HepG2 (cell line): Measurements from ENCODE around the gene C11orf65. TPM values are rescaled to one million over a fixed set of nuclear protein-coding genes. Genes with fewer than 3 reads are reported as not detected.

Source experiments
- CERS6 ChIP-seq: sonication (generic); formaldehyde crosslinking; IDR thresholded peaks from 2 replicates; pipeline ENCODE4 v1.5.0; 2020; ENCODE audit warnings: missing genetic modification reagents
- DDIT3 ChIP-seq: sonication (generic); formaldehyde crosslinking; IDR thresholded peaks from 2 replicates; pipeline ENCODE4 v1.4.0; 2020; ENCODE audit warnings: mild to moderate bottlenecking, missing genetic modification reagents
- DMTF1 ChIP-seq: sonication (generic); formaldehyde crosslinking; IDR thresholded peaks from 2 replicates; pipeline ENCODE4 v1.4.0; 2020; ENCODE audit warnings: mild to moderate bottlenecking, missing genetic modification reagents
- ESRRA ChIP-seq: sonication (generic); formaldehyde crosslinking; IDR thresholded peaks from 2 replicates; pipeline ENCODE4 v1.5.1; 2020; ENCODE audit warnings: mild to moderate bottlenecking, low read depth, missing genetic modification reagents
- HDAC1 ChIP-seq: sonication (generic); formaldehyde crosslinking; IDR thresholded peaks from 2 replicates; pipeline ENCODE4 v1.5.1; 2020; ENCODE audit warnings: mild to moderate bottlenecking, missing genetic modification reagents
- ISX ChIP-seq: sonication (generic); formaldehyde crosslinking; conservative IDR thresholded peaks from 2 replicates; pipeline ENCODE4 v1.5.0; 2020; ENCODE audit warnings: missing genetic modification reagents
- JUND ChIP-seq: sonication (generic); formaldehyde crosslinking; IDR thresholded peaks from 2 replicates; pipeline ENCODE4 v1.8.0; 2022; ENCODE audit warnings: mild to moderate bottlenecking, missing genetic modification reagents
- KLF13 ChIP-seq: sonication (generic); formaldehyde crosslinking; IDR thresholded peaks from 2 replicates; pipeline ENCODE4 v1.4.0; 2020; ENCODE audit warnings: mild to moderate bottlenecking, missing genetic modification reagents
- MAZ ChIP-seq, 2 experiments: sonication (generic) in 1 of 2; formaldehyde crosslinking in 1 of 2; IDR thresholded peaks; 2 replicates each; pipeline versions ENCODE4 v1.5.0 to v1.6.1; 2012 to 2020; ENCODE audit warnings: low read depth in 2 of 2, mild to moderate bottlenecking in 2 of 2, borderline replicate concordance in 1 of 2, improper control_type of control experiment in 1 of 2, low read length in 1 of 2, missing genetic modification reagents in 1 of 2, moderate library complexity in 1 of 2
- MEIS2 ChIP-seq: sonication (generic); formaldehyde crosslinking; IDR thresholded peaks from 2 replicates; pipeline ENCODE4 v1.9.0; 2021; ENCODE audit warnings: mild to moderate bottlenecking, missing genetic modification reagents
- NFKBIZ ChIP-seq: IDR thresholded peaks from 2 replicates; pipeline ENCODE4 v1.6.1; 2018; ENCODE audit warnings: missing genetic modification reagents, missing compliant biosample characterization
- POLR2A ChIP-seq, 2 experiments: IDR thresholded peaks; 2 replicates each; pipeline ENCODE4 v1.6.1; 2011; ENCODE audit warnings: low read depth in 2 of 2, low read length in 2 of 2, mild to moderate bottlenecking in 1 of 2, moderate library complexity in 1 of 2; ENCODE audit not compliant: insufficient read depth in 1 of 2
- RBM22 ChIP-seq: fragments of 200-400 bp; formaldehyde crosslinking; optimal IDR thresholded peaks from 2 replicates; pipeline ENCODE3; 2017; ENCODE audit warnings: mild to moderate bottlenecking, low read length, moderate library complexity
- SP2 ChIP-seq: sonication (generic); formaldehyde crosslinking; IDR thresholded peaks from 2 replicates; pipeline ENCODE4 v1.5.1; 2020; ENCODE audit warnings: mild to moderate bottlenecking, missing genetic modification reagents
- THAP8 ChIP-seq: sonication (generic); formaldehyde crosslinking; IDR thresholded peaks from 2 replicates; pipeline ENCODE4 v1.5.1; 2020; ENCODE audit warnings: missing genetic modification reagents, mild to moderate bottlenecking, borderline replicate concordance
- ZNF138 ChIP-seq: sonication (generic); formaldehyde crosslinking; IDR thresholded peaks from 2 replicates; pipeline ENCODE4 v1.5.0; 2020; ENCODE audit warnings: mild to moderate bottlenecking, low read depth, missing genetic modification reagents
- ZNF333 ChIP-seq: sonication (generic); formaldehyde crosslinking; IDR thresholded peaks from 2 replicates; pipeline ENCODE4 v1.4.0; 2020; ENCODE audit warnings: mild to moderate bottlenecking, missing genetic modification reagents, borderline replicate concordance
- ZNF784 ChIP-seq: sonication (generic); formaldehyde crosslinking; IDR thresholded peaks from 2 replicates; pipeline ENCODE4 v1.5.1; 2020; ENCODE audit warnings: missing genetic modification reagents, mild to moderate bottlenecking, borderline replicate concordance
- ZNF816 ChIP-seq: sonication (generic); formaldehyde crosslinking; IDR thresholded peaks from 2 replicates; pipeline ENCODE4 v1.8.0; 2022; ENCODE audit warnings: missing genetic modification reagents, mild to moderate bottlenecking, borderline replicate concordance
- ZNF883 ChIP-seq: sonication (generic); formaldehyde crosslinking; IDR thresholded peaks from 2 replicates; pipeline ENCODE4 v1.5.1; 2020; ENCODE audit warnings: mild to moderate bottlenecking, missing genetic modification reagents; ENCODE audit errors: not compliant biosample characterization
- polyA plus RNA-seq, 8 experiments: library from polyadenylated mRNA; depleted of rRNA in 3 of 8; stranded (reverse) in 7 of 8; unstranded in 1 of 8; fragments of >200 nt; fragmentation: Illumina TruSeq in 4 of 8; extraction: Trizol in 4 of 8; gene quantifications; 2 replicates each; pipeline versions ENCODE4 v1.2.1 to v1.2.3, GENCODE V29; 2011 to 2016; ENCODE audit warnings: low read depth in 4 of 8, missing spikeins in 1 of 8, mixed read lengths in 1 of 8; ENCODE audit not compliant: insufficient read depth in 1 of 8
- total RNA-seq, 5 experiments: library from RNA; depleted of rRNA; stranded (reverse); fragments of >200 nt; fragmentation: Illumina TruSeq; extraction: Trizol; gene quantifications; 2 replicates each; pipeline ENCODE4 v1.2.3, GENCODE V29; 2016; ENCODE audit warnings: low read depth in 1 of 5
- TF ChIP-seq, protein P1 (sequence below): sonication (generic); formaldehyde crosslinking; IDR thresholded peaks from 2 replicates; pipeline ENCODE4 v1.4.0; 2020; ENCODE audit warnings: missing genetic modification reagents; ENCODE audit errors: not compliant biosample characterization
- TF ChIP-seq, protein P2 (sequence below): sonication (generic); formaldehyde crosslinking; IDR thresholded peaks from 2 replicates; pipeline ENCODE4 v1.8.1; 2023; ENCODE audit warnings: mild to moderate bottlenecking, missing genetic modification reagents

Gene C11orf65
- total and polyA plus RNA-seq, 2 of the 13 experiments (the other 11 are each of a cell fraction or from before 2014, with no cell fraction given): 0.38 to 0.42 TPM

DNA sequence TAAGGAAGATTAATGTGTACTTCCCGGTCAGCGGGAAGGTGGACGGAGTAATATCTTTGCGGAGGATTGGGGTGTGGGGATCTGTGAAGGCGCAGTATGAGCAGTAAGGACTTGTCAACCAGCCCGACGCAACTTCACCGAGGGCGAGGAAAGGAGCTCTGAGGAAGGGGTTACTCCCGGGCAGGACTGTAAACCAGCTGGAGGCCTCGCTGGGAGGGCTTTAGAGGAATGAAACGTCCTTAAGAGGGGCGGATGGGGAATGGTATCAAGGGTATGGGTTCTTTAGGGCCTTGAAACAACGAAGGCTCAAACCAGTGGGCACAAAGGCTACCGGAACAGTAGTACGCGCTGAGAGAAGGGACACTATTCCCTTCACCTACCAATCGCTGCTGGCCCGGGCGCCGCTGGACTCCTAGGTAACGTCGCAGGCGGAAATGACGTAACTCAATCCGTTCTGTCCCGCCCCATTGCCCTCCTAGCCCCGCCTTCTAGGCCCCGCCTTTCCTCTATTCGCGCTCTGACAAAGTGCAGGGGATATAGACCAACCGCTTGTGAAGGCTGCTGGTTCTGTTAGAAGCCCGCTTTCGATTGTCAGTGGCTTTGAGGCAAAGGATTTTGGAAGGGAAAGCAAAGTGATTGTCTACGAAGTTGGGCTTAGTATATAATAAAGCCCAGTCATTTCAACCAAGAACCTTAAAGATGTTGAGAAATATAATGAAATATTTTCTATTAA, at the start of gene C11orf65 (continued):
- TF ChIP-seq DMTF1 (CRISPR knock-in tag) (no peak), ZNF816 (no peak), KLF13 (CRISPR knock-in tag) (no peak), MAZ (IDR thresholded peaks at IDR 0.05; ENCODE audit: borderline replicate concordance, low read depth, low read length) (peak; percentile 32; the same call in 1 of the 2 replicates), MAZ (CRISPR knock-in tag; IDR thresholded peaks at IDR 0.05; ENCODE audit: low read depth) (0 out of 2 replicates have a peak, but pooled peaks have one; percentile 31), DDIT3 (no peak), THAP8 (no peak), CERS6 (CRISPR knock-in tag) (no peak), MEIS2 (CRISPR knock-in tag) (no peak; the same call in 1 of the 2 replicates), POLR2A (IDR thresholded peaks at IDR 0.05; ENCODE audit: insufficient read depth in 1 of 2, low read depth in 2 of 2, low read length in 2 of 2) (peak; percentile 98 to 99), NFKBIZ (CRISPR knock-in tag) (no peak), JUND (CRISPR knock-in tag) (no peak), ZNF784 (CRISPR knock-in tag) (0 out of 2 replicates have a peak, but pooled peaks have one; percentile 47), ZNF333 (CRISPR knock-in tag) (no peak), RBM22 (peak; percentile 47), ZNF883 (CRISPR knock-in tag) (no peak), HDAC1 (CRISPR knock-in tag) (peak; percentile 50), ISX (CRISPR knock-in tag) (no peak), ZNF138 (CRISPR knock-in tag) (no peak), ESRRA (CRISPR knock-in tag) (no peak), SP2 (CRISPR knock-in tag) (peak; percentile 86)
- TF ChIP-seq, protein P1, sequence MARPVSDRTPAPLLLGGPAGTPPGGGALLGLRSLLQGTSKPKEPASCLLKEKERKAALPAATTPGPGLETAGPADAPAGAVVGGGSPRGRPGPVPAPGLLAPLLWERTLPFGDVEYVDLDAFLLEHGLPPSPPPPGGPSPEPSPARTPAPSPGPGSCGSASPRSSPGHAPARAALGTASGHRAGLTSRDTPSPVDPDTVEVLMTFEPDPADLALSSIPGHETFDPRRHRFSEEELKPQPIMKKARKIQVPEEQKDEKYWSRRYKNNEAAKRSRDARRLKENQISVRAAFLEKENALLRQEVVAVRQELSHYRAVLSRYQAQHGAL (CRISPR knock-in tag): no peak
- TF ChIP-seq, protein P2, sequence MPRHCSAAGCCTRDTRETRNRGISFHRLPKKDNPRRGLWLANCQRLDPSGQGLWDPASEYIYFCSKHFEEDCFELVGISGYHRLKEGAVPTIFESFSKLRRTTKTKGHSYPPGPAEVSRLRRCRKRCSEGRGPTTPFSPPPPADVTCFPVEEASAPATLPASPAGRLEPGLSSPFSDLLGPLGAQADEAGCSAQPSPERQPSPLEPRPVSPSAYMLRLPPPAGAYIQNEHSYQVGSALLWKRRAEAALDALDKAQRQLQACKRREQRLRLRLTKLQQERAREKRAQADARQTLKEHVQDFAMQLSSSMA: 0 out of 2 replicates have a peak, but pooled peaks have one; percentile 61
